ENCODE data around the gene VDAC2.

VDAC2 gene

GRCh38 chr10:75260990-75261389 is 50.4 kb downstream of the VDAC2 start:
- no peaks in the 10 kb centered on the region for H3K4me1 ChIP-seq (ENCODE audit: low read depth, poor library complexity, severe bottlenecking)
- no peaks in the 10 kb centered on the region for H3K27me3 ChIP-seq (ENCODE audit: insufficient read depth, low read depth)
- TF ChIP-seq CTCF (conservative IDR thresholded peaks at IDR 0.05; ENCODE audit: low read depth, low read length), result no peak
- H3K4me3 ChIP-seq (IDR thresholded peaks at IDR 0.05; ENCODE audit: insufficient read depth, low read depth, low read length), result no peak overlapping the region
- no peak overlapping the region for H3K4me2 ChIP-seq
- H3K9ac ChIP-seq, result no peak overlapping the region
- no peaks in the 10 kb centered on the region for H3K79me2 ChIP-seq (ENCODE audit: insufficient read depth, low read depth)
- H2AFZ ChIP-seq (ENCODE audit: low read depth), result no peak overlapping the region
- no peaks in the 10 kb centered on the region for H3K36me3 ChIP-seq (ENCODE audit: insufficient read depth)
- H4K20me1 ChIP-seq (ENCODE audit: insufficient read depth), result no peaks in the 10 kb centered on the region
- no peak overlapping the region for H3K27ac ChIP-seq

GRCh38 chr10:75261813-75262705 is 51.5 kb downstream of the VDAC2 start:
- Histone ChIP-seq H3K27ac (no peak overlapping the region), H3K9ac (no peak overlapping the region), H3K4me2 (no peak overlapping the region), H2AFZ (ENCODE audit: low read depth) (no peak overlapping the region), H3K36me3 (ENCODE audit: insufficient read depth) (no peaks in the 10 kb centered on the region), H4K20me1 (ENCODE audit: insufficient read depth) (no peaks in the 10 kb centered on the region), H3K4me1 (ENCODE audit: low read depth, poor library complexity, severe bottlenecking) (no peaks in the 10 kb centered on the region), H3K4me3 (IDR thresholded peaks at IDR 0.05; ENCODE audit: insufficient read depth, low read depth, low read length) (no peak overlapping the region), H3K79me2 (ENCODE audit: insufficient read depth, low read depth) (no peaks in the 10 kb centered on the region), H3K27me3 (ENCODE audit: insufficient read depth, low read depth) (no peaks in the 10 kb centered on the region)
- TF ChIP-seq CTCF (conservative IDR thresholded peaks at IDR 0.05; ENCODE audit: low read depth, low read length), result no peak

- no peaks in the 10 kb centered on the region for H4K20me1 ChIP-seq (ENCODE audit: insufficient read depth)
- TF ChIP-seq CTCF (conservative IDR thresholded peaks at IDR 0.05; ENCODE audit: low read depth, low read length), result no peak
- no peaks in the 10 kb centered on the region for H3K4me1 ChIP-seq (ENCODE audit: low read depth, poor library complexity, severe bottlenecking)
- no peak overlapping the region for H3K9ac ChIP-seq
- H2AFZ ChIP-seq (ENCODE audit: low read depth), result no peak overlapping the region
- no peaks in the 10 kb centered on the region for H3K36me3 ChIP-seq (ENCODE audit: insufficient read depth)
- no peaks in the 10 kb centered on the region for H3K79me2 ChIP-seq (ENCODE audit: insufficient read depth, low read depth)
- H3K4me2 ChIP-seq, result no peak overlapping the region
- no peak overlapping the region for H3K27ac ChIP-seq
- H3K27me3 ChIP-seq (ENCODE audit: insufficient read depth, low read depth), result no peaks in the 10 kb centered on the region
- H3K4me3 ChIP-seq (IDR thresholded peaks at IDR 0.05; ENCODE audit: insufficient read depth, low read depth, low read length), result no peak overlapping the region
Observed at GRCh38 chr10:75263806-75264205, 53.2 kb downstream of the VDAC2 start.

- Histone ChIP-seq H3K9ac (no peak overlapping the region), H3K4me3 (IDR thresholded peaks at IDR 0.05; ENCODE audit: insufficient read depth, low read depth, low read length) (no peak overlapping the region), H3K4me1 (ENCODE audit: low read depth, poor library complexity, severe bottlenecking) (no peaks in the 10 kb centered on the region), H4K20me1 (ENCODE audit: insufficient read depth) (no peaks in the 10 kb centered on the region), H3K27me3 (ENCODE audit: insufficient read depth, low read depth) (no peaks in the 10 kb centered on the region), H3K79me2 (ENCODE audit: insufficient read depth, low read depth) (no peaks in the 10 kb centered on the region), H3K36me3 (ENCODE audit: insufficient read depth) (no peaks in the 10 kb centered on the region), H3K4me2 (no peak overlapping the region), H2AFZ (ENCODE audit: low read depth) (no peak overlapping the region), H3K27ac (no peak overlapping the region)
- TF ChIP-seq CTCF (conservative IDR thresholded peaks at IDR 0.05; ENCODE audit: low read depth, low read length), result no peak
Observed at GRCh38 chr10:75265856-75266255, 55.3 kb downstream of the VDAC2 start.

Data from KMS-11 (cell line).